T-helper 17 cell (primary cell): ENCODE results near the gene HPRT1. TPM values are rescaled to one million over a fixed set of nuclear protein-coding genes. Genes with fewer than 3 reads are reported as not detected.

ENCODE experiments used
- ATAC-seq: fragments of 150-1000 bp; cut with Tn5 transposase; 2 replicates; pipeline ENCODE4 v1.10.0; 2021; ENCODE audit warnings: mild to moderate bottlenecking, moderate library complexity
- DNase-seq, 3 donors: peaks; one replicate each; pipeline versions ENCODE4 v3.0.0 to v3.0.0-alpha.2; 2020 to 2021
- H3K9me3 ChIP-seq: one replicate; pipeline ENCODE4 v1.7.0; 2013; ENCODE audit warnings: low read length, mild to moderate bottlenecking; ENCODE audit not compliant: control insufficient read depth, poor library complexity, severe bottlenecking
- H3K27ac Mint-ChIP-seq: one replicate; pipeline ENCODE4 v1.8.0; 2022; ENCODE audit warnings: mild to moderate bottlenecking, moderate library complexity, mixed read lengths
- H3K27me3 Mint-ChIP-seq: one replicate; pipeline ENCODE4 v1.8.0; 2022; ENCODE audit warnings: mixed read lengths
- H3K36me3 Mint-ChIP-seq: one replicate; pipeline ENCODE4 v1.8.0; 2022; ENCODE audit warnings: low read depth, mixed read lengths
- H3K4me1 Mint-ChIP-seq: one replicate; pipeline ENCODE4 v1.8.0; 2022; ENCODE audit warnings: mild to moderate bottlenecking, mixed read lengths
- H3K4me3 Mint-ChIP-seq: one replicate; pipeline ENCODE4 v1.8.0; 2022; ENCODE audit warnings: mild to moderate bottlenecking, moderate library complexity, mixed read lengths
- total RNA-seq, 4 donors: library from RNA in 2 of 4; stranded (reverse) in 2 of 4; gene quantifications; one replicate each; pipeline ENCODE4 v1.2.3 and lab custom pipeline; 2022 to 2026

HPRT1 gene
- total RNA-seq, 2 donors from 2014 or later = 23.4 to 23.5 TPM

GRCh38 chrX:134537179-134537955 lies 77.4 kb downstream of the HPRT1 start:
- no peak for ATAC-seq
- H3K4me3 Mint-ChIP-seq = no peak overlapping the region

GRCh38 chrX:134538316-134538715 lies 78.4 kb downstream of the HPRT1 start:
- no peak for ATAC-seq
- no peaks in the 10 kb centered on the region for H3K9me3 ChIP-seq
- Mint-ChIP-seq H3K4me3 (no peak overlapping the region), H3K27ac (no peak overlapping the region), H3K36me3 (no peaks in the 10 kb centered on the region), H3K4me1 (no peaks in the 10 kb centered on the region), H3K27me3 (no peaks in the 10 kb centered on the region)
- DNase-seq = no peak

More at GRCh38 chrX:134537179-134537955, 77.4 kb downstream of the HPRT1 start:
- H3K27ac Mint-ChIP-seq = no peak overlapping the region
- no peaks in the 10 kb centered on the region for H3K36me3 Mint-ChIP-seq
- H3K27me3 Mint-ChIP-seq = no peaks in the 10 kb centered on the region
- H3K4me1 Mint-ChIP-seq = no peaks in the 10 kb centered on the region
- H3K9me3 ChIP-seq = no peaks in the 10 kb centered on the region
- DNase-seq = no peak

- no peak for ATAC-seq
- H3K9me3 ChIP-seq = no peaks in the 10 kb centered on the region
- H3K4me3 Mint-ChIP-seq = no peak overlapping the region
- no peaks in the 10 kb centered on the region for H3K4me1 Mint-ChIP-seq
- H3K36me3 Mint-ChIP-seq = no peaks in the 10 kb centered on the region
- no peak for DNase-seq
- no peak overlapping the region for H3K27ac Mint-ChIP-seq
- H3K27me3 Mint-ChIP-seq = peaks cover 4% of the 10 kb centered on the region
Observed at GRCh38 chrX:134541906-134542305, 81.9 kb downstream of the HPRT1 start.

- H3K4me1 Mint-ChIP-seq = no peaks in the 10 kb centered on the region
- peaks cover 4% of the 10 kb centered on the region for H3K27me3 Mint-ChIP-seq
- no peak overlapping the region for H3K4me3 Mint-ChIP-seq
- no peak overlapping the region for H3K27ac Mint-ChIP-seq
- no peak for DNase-seq
- no peak for ATAC-seq
- no peaks in the 10 kb centered on the region for H3K9me3 ChIP-seq
- no peaks in the 10 kb centered on the region for H3K36me3 Mint-ChIP-seq
Observed at GRCh38 chrX:134542485-134542884, 82.5 kb downstream of the HPRT1 start.

GRCh38 chrX:134543288-134543687 lies 83.3 kb downstream of the HPRT1 start:
- no peaks in the 10 kb centered on the region for H3K9me3 ChIP-seq
- H3K4me1 Mint-ChIP-seq = peaks cover under 1% of the 10 kb centered on the region
- peaks cover 7% of the 10 kb centered on the region for H3K27me3 Mint-ChIP-seq
- no peak overlapping the region for H3K4me3 Mint-ChIP-seq
- H3K36me3 Mint-ChIP-seq = no peaks in the 10 kb centered on the region
- no peak for ATAC-seq
- DNase-seq = no peak
- no peak overlapping the region for H3K27ac Mint-ChIP-seq

GRCh38 chrX:134544135-134544512 lies 84.2 kb downstream of the HPRT1 start:
- Mint-ChIP-seq H3K4me3 (no peak overlapping the region), H3K4me1 (peaks cover 9% of the 10 kb centered on the region), H3K27me3 (peaks cover 15% of the 10 kb centered on the region), H3K36me3 (peaks cover 2% of the 10 kb centered on the region), H3K27ac (no peak overlapping the region)
- ATAC-seq = no peak
- no peak for DNase-seq
- H3K9me3 ChIP-seq = no peaks in the 10 kb centered on the region

GRCh38 chrX:134544513-134545151 lies 84.7 kb downstream of the HPRT1 start:
- H3K36me3 Mint-ChIP-seq = peaks cover 2% of the 10 kb centered on the region
- no peak overlapping the region for H3K4me3 Mint-ChIP-seq
- no peak overlapping the region for H3K27ac Mint-ChIP-seq
- ATAC-seq = no peak
- H3K4me1 Mint-ChIP-seq = peaks cover 10% of the 10 kb centered on the region
- no peaks in the 10 kb centered on the region for H3K9me3 ChIP-seq
- no peak for DNase-seq
- H3K27me3 Mint-ChIP-seq = peaks cover 17% of the 10 kb centered on the region

- Mint-ChIP-seq H3K27ac (no peak overlapping the region), H3K4me1 (peaks cover 15% of the 10 kb centered on the region), H3K4me3 (no peak overlapping the region), H3K36me3 (peaks cover 4% of the 10 kb centered on the region), H3K27me3 (peaks cover 25% of the 10 kb centered on the region)
- ATAC-seq (no peak), DNase-seq (no peak)
- no peaks in the 10 kb centered on the region for H3K9me3 ChIP-seq
Observed at GRCh38 chrX:134545510-134545909, 85.5 kb downstream of the HPRT1 start.

- H3K36me3 Mint-ChIP-seq = peaks cover 4% of the 10 kb centered on the region
- peaks cover 26% of the 10 kb centered on the region for H3K27me3 Mint-ChIP-seq
- no peaks in the 10 kb centered on the region for H3K9me3 ChIP-seq
- no peak overlapping the region for H3K27ac Mint-ChIP-seq
- H3K4me3 Mint-ChIP-seq = no peak overlapping the region
- H3K4me1 Mint-ChIP-seq = peaks cover 16% of the 10 kb centered on the region
- ATAC-seq (no peak), DNase-seq (no peak)
Observed at GRCh38 chrX:134546187-134546586, 86.2 kb downstream of the HPRT1 start.

GRCh38 chrX:134547047-134547679 lies 87.2 kb downstream of the HPRT1 start:
- Mint-ChIP-seq H3K4me3 (no peak overlapping the region), H3K27ac (no peak overlapping the region), H3K4me1 (peaks cover 16% of the 10 kb centered on the region), H3K27me3 (peaks cover 32% of the 10 kb centered on the region), H3K36me3 (peaks cover 4% of the 10 kb centered on the region)
- ATAC-seq = no peak
- no peaks in the 10 kb centered on the region for H3K9me3 ChIP-seq
- DNase-seq = no peak

GRCh38 chrX:134548257-134549201 lies 88.6 kb downstream of the HPRT1 start:
- H3K9me3 ChIP-seq = no peaks in the 10 kb centered on the region
- Mint-ChIP-seq H3K27me3 (peaks cover 37% of the 10 kb centered on the region), H3K4me1 (peaks cover 16% of the 10 kb centered on the region), H3K4me3 (peak overlapping the region; percentile 95), H3K36me3 (peaks cover 4% of the 10 kb centered on the region), H3K27ac (peak overlapping the region; percentile 81)
- ATAC-seq (no peak), DNase-seq (no peak)
